Hypothalamus (tissue), 51 donors: ENCODE measurements around the gene TSPO2.

ENCODE experiments used
- DNase-seq, 51 donors: peaks; one replicate each; lab custom pipeline; 2025; lab: John Stamatoyannopoulos, UW

Gene TSPO2

DNA sequence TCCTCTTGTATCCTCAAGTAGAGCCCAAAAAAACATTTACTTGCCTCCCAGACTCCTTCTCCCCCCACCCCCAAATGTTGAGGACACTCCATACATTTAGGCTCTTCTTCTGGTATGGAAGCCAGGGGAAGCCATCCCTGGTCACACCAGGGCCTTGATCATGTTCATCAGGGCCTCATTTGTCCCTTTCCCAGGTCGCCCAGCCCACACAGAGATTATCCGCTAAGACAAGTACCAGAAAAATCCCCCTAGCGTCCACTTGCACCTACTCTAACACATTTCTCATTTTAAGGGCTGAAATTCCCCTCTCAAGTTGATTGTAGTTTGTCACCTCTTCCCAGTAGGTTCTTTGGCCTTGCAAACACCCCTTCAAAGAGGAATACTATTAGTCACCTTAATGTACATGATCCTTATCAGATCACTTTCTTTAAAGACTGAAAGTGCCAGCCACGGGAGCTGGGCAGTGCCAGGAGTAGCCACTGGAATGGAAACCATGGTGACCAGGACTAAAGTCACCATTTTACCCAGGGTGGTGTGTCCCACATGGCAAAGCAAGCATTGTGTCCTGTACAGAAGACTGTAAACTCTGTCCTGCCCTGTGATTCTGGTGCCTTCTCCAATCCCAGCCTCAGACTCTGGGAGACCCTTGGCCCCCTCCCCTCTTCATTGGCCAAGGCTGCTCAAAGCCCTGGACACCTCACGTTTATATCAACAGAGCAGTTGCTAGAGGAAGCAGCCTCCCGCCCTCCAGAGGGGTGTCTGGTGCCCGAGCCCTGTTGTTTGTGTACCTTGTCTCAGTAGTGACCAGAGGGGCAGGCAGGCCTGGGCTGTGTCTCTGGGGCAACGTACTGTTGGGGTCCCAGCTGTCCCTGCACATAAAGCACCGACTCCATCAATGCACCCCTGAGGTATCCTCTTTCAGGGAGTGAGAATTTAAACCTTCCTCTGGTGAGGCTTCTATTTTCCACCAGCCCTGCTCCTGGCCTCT is 5.8 kb downstream of the TSPO2 start:
- DNase-seq, result no peak

DNA sequence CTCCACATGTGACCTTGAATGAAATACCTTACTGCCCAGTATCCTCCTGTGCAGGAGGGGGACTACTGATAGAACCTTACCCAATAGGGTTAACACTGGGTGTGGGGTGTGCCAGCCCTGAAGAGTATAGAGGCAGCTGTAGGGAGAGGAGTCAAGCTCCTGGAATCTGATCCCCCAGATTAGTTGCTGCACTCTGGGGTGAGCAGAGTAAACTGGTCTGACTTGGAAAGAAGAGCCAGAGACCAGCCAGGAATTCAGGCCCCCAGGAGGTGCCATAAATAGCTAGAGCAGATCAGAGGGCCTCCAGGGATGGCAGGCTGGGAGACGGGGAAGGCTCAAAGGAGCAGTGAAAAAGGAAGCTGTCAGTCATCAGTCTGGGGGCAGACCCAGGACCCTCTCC is 7.3 kb downstream of the TSPO2 start:
- DNase-seq, result no peak

DNA sequence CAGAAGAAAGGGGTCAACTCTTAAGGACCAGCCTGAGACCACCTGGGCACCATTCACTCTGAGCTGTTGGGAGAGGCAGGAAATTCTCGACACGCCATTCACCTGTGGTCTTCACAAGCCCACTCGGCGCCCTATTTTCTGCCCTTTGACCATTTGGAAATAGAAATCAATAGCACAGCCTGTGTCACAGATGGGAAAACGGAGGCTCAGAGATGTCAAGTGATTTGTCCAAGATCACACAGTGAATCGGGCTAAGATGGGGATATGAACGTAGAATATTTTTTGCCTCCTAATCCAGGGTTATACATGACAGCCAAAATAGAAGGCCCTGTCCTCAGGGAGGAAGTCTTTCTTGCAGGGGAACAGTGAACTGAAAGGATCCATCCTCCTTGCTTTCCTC is 7.7 kb downstream of the TSPO2 start:
- DNase-seq, result no peak

- no peak for DNase-seq
These were observed 8.3 kb downstream of the TSPO2 start for GRCh38 chr6:41050536-41050935.

GRCh38 chr6:41051873-41052272 is 9.6 kb downstream of the TSPO2 start:
- DNase-seq, result no peak

GRCh38 chr6:41053041-41053440 is 10.8 kb downstream of the TSPO2 start, which contains the start of gene APOBEC2:
Gene APOBEC2, plus strand, starts transcription at chr6:41053202. Its CDS starts 146 bp downstream, at chr6:41053348.
- no peak for DNase-seq

DNA sequence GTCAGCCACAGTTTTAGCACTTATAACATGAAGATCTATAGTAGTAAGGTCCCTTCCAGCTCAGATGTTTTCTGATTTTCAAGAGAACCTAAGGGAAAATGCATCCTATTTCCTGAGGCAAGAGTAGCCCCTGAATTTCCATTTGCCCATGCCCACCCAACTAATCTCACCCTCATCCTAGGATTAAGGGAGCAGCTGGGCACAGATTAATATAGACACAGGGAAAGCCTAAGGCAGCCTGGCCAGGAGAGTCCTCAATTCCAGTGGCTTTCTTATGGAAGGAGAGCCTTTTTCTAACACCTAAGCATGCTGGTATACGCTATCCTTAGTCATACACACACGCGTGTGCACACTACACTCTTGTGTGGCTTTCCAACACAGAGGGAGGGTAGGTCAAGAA is 12.2 kb downstream of the TSPO2 start:
- no peak for DNase-seq

GRCh38 chr6:41055149-41055548 is 12.9 kb downstream of the TSPO2 start:
- no peak for DNase-seq

GRCh38 chr6:41056768-41057490 is 14.7 kb downstream of the TSPO2 start:
- DNase-seq, result no peak

DNA sequence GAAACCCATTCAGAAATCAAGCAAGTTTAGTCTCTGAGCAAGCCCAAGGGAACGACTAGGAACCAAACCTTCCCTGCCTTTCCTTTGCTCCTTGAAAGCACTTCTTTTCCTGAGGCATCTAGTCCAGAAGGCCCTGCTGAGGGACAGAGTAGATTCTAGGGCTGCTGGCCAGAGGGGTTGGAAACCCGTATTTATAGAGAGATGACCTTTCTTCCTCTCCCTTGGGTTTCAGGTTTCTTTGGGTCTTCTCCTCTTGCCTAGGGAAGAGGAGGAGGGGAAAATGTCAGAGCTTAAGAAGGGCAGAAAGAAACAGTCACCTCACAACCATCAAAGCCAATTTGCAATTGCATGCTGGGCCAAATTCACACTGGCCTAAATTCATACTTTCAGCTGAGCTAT is 16.5 kb downstream of the TSPO2 start:
- no peak for DNase-seq

DNA sequence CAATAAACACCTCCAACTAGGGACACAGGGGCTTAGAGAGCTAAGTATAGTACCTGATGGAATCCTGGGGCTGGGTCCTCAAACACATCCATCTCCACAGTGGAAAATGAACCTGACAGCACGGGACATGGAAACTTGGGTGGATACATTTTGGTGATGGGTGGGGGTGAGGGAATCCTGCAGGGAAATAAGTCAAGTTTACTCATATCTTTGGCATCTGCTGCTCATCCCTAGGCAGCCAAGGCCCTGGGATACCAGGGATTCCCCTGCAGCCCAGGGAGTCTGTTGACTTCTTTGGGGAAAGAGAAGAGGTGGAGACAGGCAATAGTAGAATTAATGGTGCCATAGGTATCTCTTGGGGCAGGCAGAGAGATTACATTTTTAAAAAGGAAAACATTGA is 17.3 kb downstream of the TSPO2 start:
- DNase-seq, result no peak

DNA sequence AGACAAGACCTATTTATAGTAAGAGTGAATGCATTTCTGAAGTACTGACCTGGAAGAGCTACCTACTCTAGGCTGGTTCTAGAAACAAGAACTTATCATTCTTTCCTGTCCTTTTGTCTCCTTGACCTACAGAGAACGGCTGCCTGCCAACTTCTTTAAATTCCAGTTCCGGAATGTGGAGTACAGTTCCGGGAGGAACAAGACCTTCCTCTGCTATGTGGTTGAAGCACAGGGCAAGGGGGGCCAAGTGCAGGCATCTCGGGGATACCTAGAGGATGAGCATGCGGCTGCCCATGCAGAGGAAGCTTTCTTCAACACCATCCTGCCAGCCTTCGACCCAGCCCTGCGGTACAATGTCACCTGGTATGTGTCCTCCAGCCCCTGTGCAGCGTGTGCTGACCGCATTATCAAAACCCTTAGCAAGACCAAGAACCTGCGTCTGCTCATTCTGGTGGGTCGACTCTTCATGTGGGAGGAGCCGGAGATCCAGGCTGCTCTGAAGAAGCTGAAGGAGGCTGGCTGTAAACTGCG is 19.0 kb downstream of the TSPO2 start:
- no peak for DNase-seq

DNA sequence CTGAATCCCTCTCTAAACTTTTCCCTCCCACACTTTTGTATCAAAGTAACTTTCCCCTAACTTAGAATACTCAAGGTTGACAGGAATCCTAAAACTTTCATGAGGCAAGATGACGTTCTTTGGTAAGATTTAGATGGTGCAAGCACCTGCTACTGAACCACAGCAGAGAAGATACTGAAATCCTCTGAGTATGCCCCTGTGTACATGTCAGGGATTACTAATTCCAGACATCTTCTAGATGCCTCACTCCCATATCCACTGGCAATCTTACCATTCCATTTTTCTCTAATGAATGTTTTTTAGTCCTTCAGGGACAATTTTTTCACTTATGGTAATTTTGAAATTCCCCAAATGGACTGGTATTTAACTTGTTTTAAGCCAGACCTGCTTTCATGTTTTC is 19.8 kb downstream of the TSPO2 start:
- no peak for DNase-seq

DNA sequence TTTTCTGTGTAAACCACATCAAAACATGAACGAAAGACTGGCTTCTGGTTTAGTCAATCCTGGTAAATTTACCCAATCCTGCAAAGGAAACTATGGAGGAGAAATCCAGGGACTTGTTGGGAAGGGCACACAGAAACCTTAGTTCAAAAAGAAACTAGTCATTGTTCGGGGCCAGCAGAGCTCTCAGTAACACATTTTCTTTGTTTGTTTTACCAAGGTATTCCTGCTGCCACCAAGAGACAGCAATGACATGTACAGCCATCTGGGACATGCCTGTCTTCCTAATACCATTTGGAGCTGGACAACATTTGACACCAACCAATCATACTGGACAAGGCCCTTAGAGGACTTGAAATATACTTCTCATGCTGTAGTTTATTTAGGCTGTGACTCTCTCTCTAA is 21.6 kb downstream of the TSPO2 start:
- no peak for DNase-seq

- DNase-seq, result no peak
These were observed 22.6 kb downstream of the TSPO2 start for GRCh38 chr6:41064841-41065240.

GRCh38 chr6:41065550-41066026 is 23.3 kb downstream of the TSPO2 start:
- no peak for DNase-seq

DNA sequence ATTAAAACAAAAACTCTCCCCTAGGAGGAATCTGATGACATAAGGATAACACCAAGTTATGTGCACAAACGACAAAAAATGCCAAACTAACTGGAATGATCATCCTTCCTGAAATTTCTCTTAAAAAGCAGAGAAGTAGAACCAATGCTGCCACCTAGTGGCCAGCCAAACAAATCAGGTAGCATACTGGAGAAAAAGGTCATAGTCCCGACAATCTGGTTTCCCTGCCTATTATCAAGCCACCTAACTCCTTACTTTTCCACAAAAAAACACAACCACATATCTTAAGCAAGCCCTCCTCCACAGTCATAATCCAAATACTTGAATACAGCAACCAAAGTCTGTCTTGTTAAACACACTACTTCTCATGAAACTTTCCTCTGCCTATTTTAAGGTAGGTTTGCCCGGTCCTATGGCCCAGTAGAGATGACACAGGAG is 24.6 kb downstream of the TSPO2 start:
- peak in 35 of 51 donors; percentile 2 to 80 (median 34) for DNase-seq

DNA sequence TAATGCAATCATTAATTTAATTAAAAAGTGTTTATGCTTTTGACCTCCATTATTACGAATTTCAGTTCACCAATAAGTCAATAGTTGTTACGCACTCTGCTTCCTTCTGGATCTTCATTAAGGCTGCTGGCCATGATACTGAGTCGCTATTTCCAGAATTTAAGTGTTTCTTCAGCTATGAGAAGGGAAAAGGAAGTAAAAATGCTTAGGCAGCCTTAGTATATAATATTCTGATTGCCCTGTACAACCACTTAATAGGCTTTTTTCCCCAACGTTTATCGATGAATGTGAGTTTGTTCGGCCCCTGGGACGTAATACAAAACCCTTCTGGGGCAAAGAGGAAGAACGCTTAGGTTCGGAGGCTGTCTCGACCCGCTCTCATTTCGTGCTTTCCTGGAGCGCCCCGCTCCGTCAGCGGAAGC is 29.2 kb downstream of the TSPO2 start:
- peak in 2 of 51 donors; percentile 21 to 84 for DNase-seq

- DNase-seq, result peak; percentile 65 to 100 (median 100)
These were observed 29.9 kb downstream of the TSPO2 start, which contains the start of gene OARD1 for GRCh38 chr6:41071923-41072835. Gene OARD1, minus strand, starts transcription at chr6:41072356. Its CDS starts 722 bp downstream, at chr6:41071634.

GRCh38 chr6:41072836-41073202 is 30.6 kb downstream of the TSPO2 start, which contains the start of gene NFYA:
Gene NFYA, plus strand, starts transcription at chr6:41072974. Its CDS starts 6,116 bp downstream, at chr6:41079090.
- peak in 43 of 51 donors; percentile 99 to 100 (median 100) for DNase-seq
